Skeletal muscle tissue (tissue), 4 donors: ENCODE data around the gene TSC22D1. TPM values are rescaled to one million over a fixed set of nuclear protein-coding genes. Genes with fewer than 3 reads are reported as not detected.

Experiments
- H3K27ac ChIP-seq: one replicate; pipeline ENCODE4 v1.7.0; 2013; ENCODE audit warnings: mild to moderate bottlenecking, low read depth, low read length, inconsistent platforms
- H3K27me3 ChIP-seq, 3 donors: one replicate each; pipeline ENCODE4 v1.7.0; 2013; ENCODE audit warnings: low read length in 3 of 3; ENCODE audit not compliant: control insufficient read depth in 3 of 3, insufficient read depth in 3 of 3
- H3K36me3 ChIP-seq, 3 donors: one replicate each; pipeline ENCODE4 v1.7.0; 2013; ENCODE audit warnings: low read length in 3 of 3; ENCODE audit not compliant: control insufficient read depth in 3 of 3, insufficient read depth in 3 of 3
- H3K4me1 ChIP-seq, 3 donors: one replicate each; pipeline ENCODE4 v1.7.0; 2013; ENCODE audit warnings: low read length in 3 of 3, mild to moderate bottlenecking in 3 of 3; ENCODE audit not compliant: control insufficient read depth in 3 of 3, insufficient read depth in 3 of 3
- H3K4me3 ChIP-seq, 3 donors: one replicate each; pipeline ENCODE4 v1.7.0; 2013; ENCODE audit warnings: low read length in 3 of 3
- H3K9ac ChIP-seq, 3 donors: one replicate each; pipeline ENCODE4 v1.7.0; 2013; ENCODE audit warnings: low read length in 3 of 3, mild to moderate bottlenecking in 3 of 3, moderate library complexity in 2 of 3, low read depth in 1 of 3
- H3K9me3 ChIP-seq, 3 donors: one replicate each; pipeline ENCODE4 v1.7.0; 2013; ENCODE audit warnings: low read length in 3 of 3; ENCODE audit not compliant: control insufficient read depth in 3 of 3
- total RNA-seq: library from RNA; depleted of rRNA; stranded (reverse); fragments of >200 nt; gene quantifications from one replicate; pipeline ENCODE4 v1.2.3, GENCODE V29; 2014
- donor health status: Osteomylitis.

TSC22D1 gene
- total RNA-seq, 1 donor from 2014 or later, result 69.4 TPM

DNA sequence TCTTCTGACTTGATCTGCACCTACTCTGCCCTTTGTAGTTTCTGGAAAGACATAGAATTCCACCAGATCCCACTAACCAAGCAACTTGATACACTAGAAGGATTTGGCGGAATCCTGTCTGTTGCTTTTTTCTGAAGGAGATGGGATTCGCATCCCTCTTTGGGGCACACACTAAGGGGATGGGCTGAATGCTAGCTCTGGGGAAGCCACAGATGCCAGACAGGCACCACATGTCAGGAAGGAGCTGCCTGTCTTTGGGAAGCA lies 150.4 kb downstream of the TSC22D1 start:
- Histone ChIP-seq H3K4me3 (no peak overlapping the region), H3K27ac (no peak overlapping the region)

DNA sequence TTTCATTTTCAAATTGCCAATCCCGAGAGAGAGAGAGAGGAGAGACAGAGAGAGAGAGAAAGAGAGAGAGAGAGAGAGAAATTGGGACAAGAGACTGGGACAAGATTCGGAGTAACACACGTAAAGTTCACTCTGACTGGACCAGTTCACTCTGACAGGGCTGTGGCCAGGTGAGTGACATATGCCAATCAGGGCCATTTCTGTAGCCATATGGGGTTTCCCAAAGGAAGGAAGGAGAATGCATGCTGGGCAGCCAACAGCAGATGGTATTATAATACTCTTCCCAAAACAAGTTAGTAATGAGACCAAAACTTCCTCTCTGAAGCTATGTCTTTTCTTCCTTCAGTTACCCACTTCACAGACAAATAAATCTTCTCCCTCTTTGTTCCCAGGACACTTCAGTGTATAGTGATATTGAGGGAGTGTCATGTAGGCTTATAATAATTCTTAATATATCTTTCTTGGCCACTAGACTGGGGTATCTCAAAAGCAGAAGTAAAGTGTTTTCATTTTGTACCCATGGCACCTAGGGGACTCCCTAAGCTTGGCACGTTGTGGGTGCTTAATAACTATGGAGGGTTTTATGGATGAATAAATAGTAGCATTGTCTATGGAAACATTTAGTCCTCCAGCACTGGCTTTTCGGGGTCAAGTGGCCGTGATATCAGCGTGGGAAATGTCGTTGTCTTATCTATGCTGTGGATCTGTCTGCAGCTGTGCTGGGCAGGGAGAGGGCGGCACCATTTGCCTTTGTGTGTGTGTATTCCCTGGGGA lies 150.9 kb downstream of the TSC22D1 start:
- H3K4me3 ChIP-seq, result no peak overlapping the region
- no peak overlapping the region for H3K27ac ChIP-seq
- no peaks in the 10 kb centered on the region for H3K36me3 ChIP-seq
- H3K9me3 ChIP-seq, result no peaks in the 10 kb centered on the region
- peaks cover 0 to 2% (median 0%) of the 10 kb centered on the region in 3 donors for H3K4me1 ChIP-seq
- H3K9ac ChIP-seq, result no peak overlapping the region
- no peaks in the 10 kb centered on the region for H3K27me3 ChIP-seq

More for the DNA sequence above, 150.4 kb downstream of the TSC22D1 start:
- no peaks in the 10 kb centered on the region for H3K27me3 ChIP-seq
- H3K9ac ChIP-seq, result no peak overlapping the region
- peaks cover 0 to 3% (median 0%) of the 10 kb centered on the region in 3 donors for H3K4me1 ChIP-seq
- H3K36me3 ChIP-seq, result no peaks in the 10 kb centered on the region
- H3K9me3 ChIP-seq, result no peaks in the 10 kb centered on the region

DNA sequence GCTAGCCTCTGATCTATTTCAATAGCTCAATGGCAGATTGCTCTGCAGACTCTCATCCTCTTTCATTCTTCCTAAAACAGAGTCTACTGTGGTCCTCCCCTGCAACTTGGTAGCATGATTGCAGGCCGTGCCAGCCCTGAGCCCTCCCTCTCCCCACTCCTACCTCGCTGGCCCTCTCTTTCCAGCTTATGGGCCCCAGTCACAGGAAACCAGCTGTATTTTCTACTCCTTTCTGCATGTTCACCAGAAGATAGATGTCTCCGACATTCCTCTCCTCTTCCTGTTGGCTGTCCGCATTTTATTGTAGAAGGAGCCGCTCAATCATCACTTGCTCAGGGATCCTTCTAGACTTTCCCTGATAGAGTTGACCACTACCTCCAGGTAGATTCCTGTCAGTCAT lies 152.3 kb downstream of the TSC22D1 start:
- H3K27me3 ChIP-seq, result no peaks in the 10 kb centered on the region
- H3K36me3 ChIP-seq, result no peaks in the 10 kb centered on the region
- H3K9ac ChIP-seq, result no peak overlapping the region
- H3K9me3 ChIP-seq, result no peaks in the 10 kb centered on the region
- H3K4me1 ChIP-seq, result no peaks in the 10 kb centered on the region
- H3K4me3 ChIP-seq, result no peak overlapping the region
- H3K27ac ChIP-seq, result no peak overlapping the region

DNA sequence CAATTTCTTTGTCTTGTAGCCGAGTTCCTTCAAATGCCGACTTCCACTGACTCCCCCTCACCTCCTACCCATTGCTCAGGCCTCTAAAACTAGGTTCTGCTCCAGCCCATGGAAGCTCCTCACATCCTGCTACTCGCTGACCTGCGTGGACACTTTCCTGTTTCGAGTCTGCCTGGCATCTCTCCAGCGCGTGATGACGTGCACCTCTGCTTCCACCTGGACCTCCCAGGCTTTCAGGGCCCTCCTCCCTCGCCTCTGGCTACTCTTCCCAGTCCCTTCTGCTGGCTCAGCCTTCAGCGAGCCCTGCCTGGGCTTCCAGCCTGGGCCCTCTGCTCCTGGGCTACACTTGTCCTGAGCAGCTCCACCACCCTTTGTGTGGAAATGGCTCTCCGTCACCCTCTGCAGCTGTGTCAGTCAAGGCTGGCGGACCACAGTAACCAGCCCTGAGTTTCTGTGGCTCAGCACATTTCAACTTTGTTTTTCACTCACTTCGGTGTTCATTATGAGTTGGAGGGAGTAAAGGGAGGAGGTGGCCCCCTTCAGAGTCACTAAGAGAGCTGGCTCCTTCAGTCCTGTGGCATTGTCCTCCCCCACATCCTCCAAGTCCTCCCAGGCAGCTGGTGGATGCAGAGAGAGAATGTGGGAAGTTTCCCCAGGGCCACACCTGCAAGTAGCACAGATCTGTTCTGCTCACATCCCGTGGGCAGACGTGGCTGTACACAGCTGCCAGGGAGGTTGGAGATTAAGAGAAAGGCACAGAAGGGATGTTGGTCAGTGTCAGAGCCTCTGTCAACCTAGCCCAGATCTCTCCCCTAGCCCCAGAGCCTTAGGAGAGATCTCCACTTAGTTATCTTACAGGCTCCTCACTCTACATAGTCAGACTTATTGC lies 153.1 kb downstream of the TSC22D1 start:
- Histone ChIP-seq H3K27me3 (no peaks in the 10 kb centered on the region), H3K36me3 (no peaks in the 10 kb centered on the region), H3K9me3 (no peaks in the 10 kb centered on the region), H3K9ac (no peak overlapping the region), H3K4me3 (no peak overlapping the region), H3K4me1 (no peaks in the 10 kb centered on the region), H3K27ac (no peak overlapping the region)

DNA sequence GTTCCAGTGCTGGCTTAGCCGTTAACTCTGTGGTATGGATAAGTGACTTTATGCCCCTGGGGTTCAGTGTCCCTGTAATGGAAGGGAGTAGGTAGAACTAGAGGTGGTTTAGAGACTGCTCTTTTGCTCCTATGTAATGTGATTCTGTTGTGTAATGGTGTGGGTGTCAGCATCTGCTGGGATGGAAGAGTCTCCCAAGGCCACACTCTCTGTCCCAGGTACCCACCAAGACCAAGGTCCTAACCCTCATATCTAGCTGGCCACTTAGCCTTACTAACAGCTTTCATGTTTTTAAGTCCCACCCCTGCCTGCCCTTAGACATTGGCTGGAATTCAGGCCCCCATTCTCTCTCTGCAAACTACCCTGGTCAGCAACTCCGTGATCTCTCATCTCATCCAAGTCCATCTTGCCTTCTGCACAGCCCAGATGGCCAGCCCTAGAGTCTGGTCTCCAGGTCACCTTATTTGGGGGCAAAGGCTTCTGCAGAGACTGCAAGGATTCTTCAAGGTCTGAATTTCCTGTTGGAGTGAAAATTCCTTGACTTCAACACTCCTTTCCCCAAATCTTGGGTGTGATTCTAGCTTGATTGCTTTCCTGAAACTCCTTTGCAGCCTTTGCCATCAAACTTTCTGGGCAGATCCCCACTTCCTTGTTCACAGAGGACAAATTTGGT lies 154.1 kb downstream of the TSC22D1 start:
- Histone ChIP-seq H3K27me3 (no peaks in the 10 kb centered on the region), H3K9me3 (no peaks in the 10 kb centered on the region), H3K9ac (no peak overlapping the region), H3K4me1 (no peaks in the 10 kb centered on the region), H3K4me3 (no peak overlapping the region), H3K27ac (no peak overlapping the region), H3K36me3 (no peaks in the 10 kb centered on the region)

DNA sequence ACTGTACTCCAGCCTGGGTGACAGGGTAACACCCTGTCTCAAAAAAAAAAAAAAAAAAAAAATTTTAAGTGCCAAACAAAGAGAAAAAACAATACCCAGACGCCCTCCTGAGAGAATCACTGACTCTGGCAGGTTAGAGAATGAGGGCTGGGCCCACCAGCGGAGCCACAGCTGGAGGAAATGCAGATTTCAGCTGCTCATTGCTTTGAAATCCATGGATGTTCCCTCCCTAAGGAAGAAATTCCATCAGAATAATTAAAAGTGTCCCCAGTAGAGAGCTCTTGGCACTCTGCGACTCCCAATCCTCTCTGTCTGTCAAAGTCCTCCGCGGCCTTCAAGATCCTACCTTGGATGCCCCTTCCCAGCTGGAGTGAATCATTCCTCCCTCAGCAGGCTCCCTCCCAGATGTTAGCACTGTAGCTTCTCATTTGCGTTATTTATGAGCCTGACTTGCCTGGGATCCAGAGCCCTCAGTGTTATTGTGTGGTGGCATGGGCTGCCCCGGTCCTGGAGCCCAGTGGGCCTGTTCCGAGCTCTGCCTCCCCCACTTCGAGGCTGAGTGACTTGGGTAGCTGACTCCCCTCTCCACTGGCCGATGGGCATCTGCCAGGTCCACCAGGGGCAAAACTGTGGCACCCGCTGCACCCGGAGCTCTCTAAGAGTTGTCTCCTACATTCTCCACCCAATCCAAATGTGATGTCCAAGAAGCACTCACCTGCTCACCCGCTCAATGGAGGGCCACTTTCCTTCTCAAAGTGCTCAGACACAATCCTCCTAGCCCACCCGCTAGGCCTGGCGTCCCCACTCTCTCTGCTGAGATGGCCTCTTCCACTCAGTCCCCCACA lies 155.5 kb downstream of the TSC22D1 start:
- H3K9me3 ChIP-seq, result no peaks in the 10 kb centered on the region
- no peaks in the 10 kb centered on the region for H3K4me1 ChIP-seq
- H3K27me3 ChIP-seq, result no peaks in the 10 kb centered on the region
- H3K4me3 ChIP-seq, result no peak overlapping the region
- no peak overlapping the region for H3K27ac ChIP-seq
- H3K36me3 ChIP-seq, result no peaks in the 10 kb centered on the region
- no peak overlapping the region for H3K9ac ChIP-seq

DNA sequence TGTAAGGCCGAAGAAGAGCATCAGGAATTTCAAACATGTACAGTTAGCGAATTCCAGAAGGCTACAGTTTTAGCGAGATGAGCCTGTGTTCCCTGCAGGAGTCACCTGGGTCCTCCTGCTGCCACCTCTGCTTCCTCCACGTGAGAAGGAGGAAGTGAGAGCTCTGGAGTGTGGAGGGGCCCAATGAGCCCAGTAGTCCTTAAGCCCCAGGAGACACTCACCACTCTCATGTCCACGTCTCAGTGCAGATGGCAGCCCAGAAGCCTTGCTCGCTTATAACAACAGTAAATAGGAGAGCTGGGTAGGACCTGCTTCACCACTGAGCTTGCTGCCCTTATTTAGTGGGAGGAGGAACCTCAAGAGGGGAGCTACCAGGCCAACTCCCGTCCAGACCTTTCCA lies 158.3 kb downstream of the TSC22D1 start:
- H3K4me1 ChIP-seq, result no peaks in the 10 kb centered on the region
- no peaks in the 10 kb centered on the region for H3K27me3 ChIP-seq
- H3K4me3 ChIP-seq, result no peak overlapping the region
- H3K36me3 ChIP-seq, result no peaks in the 10 kb centered on the region
- H3K9ac ChIP-seq, result no peak overlapping the region
- no peak overlapping the region for H3K27ac ChIP-seq
- no peaks in the 10 kb centered on the region for H3K9me3 ChIP-seq

DNA sequence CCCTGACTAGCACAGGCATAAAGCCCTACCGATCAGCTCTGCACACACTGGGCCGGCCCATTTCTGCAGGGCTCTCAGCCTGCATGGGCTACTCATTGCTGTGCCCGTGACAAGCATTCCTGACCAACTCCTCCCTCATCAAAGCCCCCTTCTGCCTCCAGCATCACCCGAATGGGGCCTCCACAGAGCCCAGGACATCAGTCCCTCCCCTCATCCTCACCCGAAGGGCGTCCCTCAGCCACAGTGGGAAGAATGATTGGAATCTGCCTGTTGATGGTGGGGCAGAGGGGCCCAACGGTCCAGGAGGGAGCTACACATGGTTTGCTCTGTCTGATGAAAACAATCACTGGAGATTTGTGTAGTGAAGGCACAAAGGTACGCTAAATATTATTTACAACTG lies 158.7 kb downstream of the TSC22D1 start:
- H3K27me3 ChIP-seq, result no peaks in the 10 kb centered on the region
- H3K9ac ChIP-seq, result no peak overlapping the region
- no peak overlapping the region for H3K4me3 ChIP-seq
- H3K36me3 ChIP-seq, result no peaks in the 10 kb centered on the region
- no peak overlapping the region for H3K27ac ChIP-seq
- H3K9me3 ChIP-seq, result no peaks in the 10 kb centered on the region
- H3K4me1 ChIP-seq, result no peaks in the 10 kb centered on the region

DNA sequence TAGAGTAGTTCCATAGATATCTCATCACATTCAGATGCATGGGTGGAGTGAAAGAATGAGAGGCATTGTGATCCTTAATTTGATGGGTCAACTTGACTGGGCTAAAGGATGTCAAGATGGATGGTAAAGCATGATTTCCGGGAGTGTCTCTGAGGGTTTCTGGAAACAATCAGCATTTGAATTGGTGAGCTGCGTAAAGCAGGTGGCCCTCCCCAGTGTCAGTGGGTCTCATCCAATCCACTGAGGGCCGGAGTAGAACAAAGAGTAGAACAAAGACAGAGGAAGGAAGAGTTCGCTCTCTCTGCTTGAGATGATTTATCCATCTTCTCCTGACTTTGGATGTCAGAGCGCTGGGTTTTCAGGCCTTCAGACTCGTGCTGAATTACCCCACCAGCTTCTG lies 159.4 kb downstream of the TSC22D1 start:
- Histone ChIP-seq H3K27ac (no peak overlapping the region), H3K36me3 (no peaks in the 10 kb centered on the region), H3K27me3 (no peaks in the 10 kb centered on the region), H3K9me3 (no peaks in the 10 kb centered on the region), H3K4me1 (no peaks in the 10 kb centered on the region), H3K9ac (no peak overlapping the region), H3K4me3 (no peak overlapping the region)
